NCI-H2196 treated with DMSO at 0.1 percent for 48 hours (cell line): Measurements from ENCODE around the gene ZCCHC7.
"Not testable (repeated sequence)": the region's sequence is repeated elsewhere in the genome, so short reads cannot be mapped to it uniquely, and the experiment has no call there.

Experiments
- DNase-seq: peaks from one replicate; lab custom pipeline; 2025; ENCODE audit not compliant: unreplicated experiment; lab: John Stamatoyannopoulos, UW

The ZCCHC7 gene

DNA sequence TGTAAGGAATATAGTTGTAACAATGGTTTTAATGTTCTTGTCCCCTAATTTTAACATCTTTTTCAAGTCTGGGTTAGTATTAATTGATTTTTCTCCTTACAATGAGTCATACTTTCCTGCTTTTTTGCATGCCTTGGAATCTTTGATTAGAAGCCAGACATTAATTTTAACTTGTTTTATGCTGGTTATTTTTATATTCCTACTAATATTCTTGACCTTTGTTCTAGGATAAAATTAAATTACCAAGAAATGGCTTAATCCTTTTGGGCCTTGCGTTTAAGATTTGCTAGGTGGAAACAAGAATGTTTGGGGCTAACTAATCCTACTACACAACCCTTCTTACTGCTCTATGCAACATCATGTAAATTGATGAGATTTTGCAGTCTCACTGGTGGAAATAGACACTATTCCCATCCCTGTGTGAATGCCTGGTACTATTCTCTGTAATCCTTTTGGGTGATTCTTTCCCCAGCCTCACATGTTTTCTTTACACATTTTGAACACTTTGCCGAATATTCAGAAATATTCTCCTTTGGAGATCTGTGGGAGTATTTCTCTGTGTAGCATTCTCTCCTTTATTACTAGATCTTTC lies 47.2 kb downstream of the ZCCHC7 start:
- DNase-seq, result no peak

DNA sequence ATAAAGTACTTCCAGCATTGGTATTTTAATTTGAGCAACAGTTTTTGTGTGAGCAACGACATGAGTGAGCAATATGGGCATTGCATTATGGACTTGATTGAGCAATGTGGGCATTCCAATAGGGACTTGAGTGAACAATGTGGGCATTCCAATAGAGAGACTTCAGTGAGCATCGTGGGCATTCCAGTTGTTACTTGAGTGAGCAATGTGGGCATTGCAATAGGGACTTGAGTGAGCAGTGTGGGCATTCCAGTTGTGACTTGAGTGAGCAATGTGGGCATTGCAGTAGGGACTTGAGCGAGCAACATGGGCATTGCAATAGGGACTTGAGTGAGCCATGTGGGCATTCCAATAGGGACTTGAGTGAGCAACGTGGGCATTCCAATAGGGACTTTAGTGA lies 52.2 kb downstream of the ZCCHC7 start:
- no peak for DNase-seq

DNA sequence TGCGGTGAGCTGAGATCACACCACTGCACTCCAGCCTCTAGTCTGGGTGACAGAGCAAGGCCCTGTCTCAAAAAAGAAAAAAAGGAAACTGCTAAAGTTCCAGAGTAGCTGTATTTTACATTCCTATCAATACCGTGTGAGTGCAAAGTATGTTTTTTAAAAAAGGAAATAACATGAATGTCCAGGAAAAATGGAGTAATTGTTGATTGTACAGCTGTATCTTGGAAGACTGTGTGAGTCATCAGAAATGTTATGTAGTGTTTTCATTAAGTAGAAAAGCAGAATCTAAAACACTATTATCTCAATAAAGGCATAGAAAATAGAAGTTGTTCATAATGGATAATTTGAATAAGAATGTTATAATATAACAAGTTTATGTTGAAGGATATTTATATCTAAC lies 53.9 kb downstream of the ZCCHC7 start:
- DNase-seq, result no peak

DNA sequence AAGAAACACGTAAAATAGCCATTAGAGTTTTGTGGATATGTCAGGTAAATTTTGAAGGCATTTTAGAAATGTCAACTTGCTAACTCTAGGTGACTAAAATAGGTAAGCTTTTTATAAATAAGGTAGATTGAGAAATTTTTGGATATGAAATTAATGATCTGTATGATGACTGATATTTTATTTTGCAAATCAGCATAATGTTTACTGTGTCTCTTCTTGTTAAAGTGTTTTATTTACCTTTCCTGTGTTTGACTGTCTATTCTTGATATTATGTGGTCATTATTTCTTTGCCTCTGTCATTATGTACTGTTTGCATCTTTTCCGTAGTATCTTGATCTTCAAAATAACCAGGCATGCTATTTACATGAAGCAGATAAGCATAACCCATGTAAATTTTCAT lies 58.4 kb downstream of the ZCCHC7 start:
- no peak for DNase-seq

DNA sequence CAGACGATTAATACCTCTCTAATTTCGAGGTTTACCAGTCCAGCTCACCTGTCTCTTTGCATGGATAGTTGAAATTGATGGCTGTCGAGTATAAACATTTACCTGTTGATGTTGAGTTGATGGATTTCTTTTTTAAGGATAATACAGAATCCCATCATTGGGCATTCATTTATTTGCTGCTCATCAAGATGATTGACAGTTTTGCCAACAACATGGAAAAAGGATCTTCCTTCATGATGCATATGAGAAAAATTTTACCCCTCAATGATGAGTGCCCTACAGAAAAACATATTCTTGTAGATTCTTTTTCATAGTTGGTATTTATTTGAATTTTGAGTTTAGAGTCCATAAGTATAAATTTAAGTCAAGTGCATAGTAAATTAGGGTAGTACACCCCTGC lies 59.2 kb downstream of the ZCCHC7 start:
- DNase-seq, result no peak

DNA sequence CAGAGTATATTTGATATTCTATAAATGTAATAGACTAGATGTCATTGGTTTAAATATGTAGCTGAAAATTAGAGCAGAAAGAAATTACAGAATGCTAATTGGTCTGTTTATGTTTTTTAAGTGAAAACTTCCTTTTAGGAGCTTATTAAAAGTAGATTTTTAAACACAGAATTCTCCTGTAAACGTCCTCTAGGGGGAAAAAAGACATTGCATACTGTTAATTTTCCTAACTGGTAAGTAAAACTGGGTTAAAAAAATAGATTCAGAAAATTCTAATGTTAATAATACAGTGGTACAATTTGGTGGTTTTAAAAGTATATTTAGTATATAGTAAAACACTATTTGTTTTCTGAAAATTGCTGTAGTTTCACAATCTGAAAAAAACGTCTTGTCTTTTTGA lies 59.8 kb downstream of the ZCCHC7 start:
- no peak for DNase-seq

DNA sequence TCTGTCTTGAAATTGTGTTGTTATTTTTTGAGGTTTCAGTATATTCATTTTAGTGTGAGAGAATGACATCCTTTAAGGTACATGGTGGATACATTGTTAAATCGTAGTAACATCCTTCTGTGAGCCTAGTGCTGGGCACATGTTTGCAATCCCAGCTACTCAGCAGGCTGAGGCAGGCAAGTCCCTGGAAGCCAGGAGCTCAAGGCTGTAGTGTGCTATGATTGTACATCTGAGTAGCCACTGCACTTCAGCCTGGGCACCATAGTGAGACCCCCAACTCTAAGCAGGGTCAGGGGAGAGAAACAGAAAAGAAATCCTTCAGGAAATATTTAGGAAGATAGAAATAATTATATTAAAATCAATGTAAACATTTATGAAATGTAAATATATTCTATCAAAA lies 62.3 kb downstream of the ZCCHC7 start:
- DNase-seq, result no peak

DNA sequence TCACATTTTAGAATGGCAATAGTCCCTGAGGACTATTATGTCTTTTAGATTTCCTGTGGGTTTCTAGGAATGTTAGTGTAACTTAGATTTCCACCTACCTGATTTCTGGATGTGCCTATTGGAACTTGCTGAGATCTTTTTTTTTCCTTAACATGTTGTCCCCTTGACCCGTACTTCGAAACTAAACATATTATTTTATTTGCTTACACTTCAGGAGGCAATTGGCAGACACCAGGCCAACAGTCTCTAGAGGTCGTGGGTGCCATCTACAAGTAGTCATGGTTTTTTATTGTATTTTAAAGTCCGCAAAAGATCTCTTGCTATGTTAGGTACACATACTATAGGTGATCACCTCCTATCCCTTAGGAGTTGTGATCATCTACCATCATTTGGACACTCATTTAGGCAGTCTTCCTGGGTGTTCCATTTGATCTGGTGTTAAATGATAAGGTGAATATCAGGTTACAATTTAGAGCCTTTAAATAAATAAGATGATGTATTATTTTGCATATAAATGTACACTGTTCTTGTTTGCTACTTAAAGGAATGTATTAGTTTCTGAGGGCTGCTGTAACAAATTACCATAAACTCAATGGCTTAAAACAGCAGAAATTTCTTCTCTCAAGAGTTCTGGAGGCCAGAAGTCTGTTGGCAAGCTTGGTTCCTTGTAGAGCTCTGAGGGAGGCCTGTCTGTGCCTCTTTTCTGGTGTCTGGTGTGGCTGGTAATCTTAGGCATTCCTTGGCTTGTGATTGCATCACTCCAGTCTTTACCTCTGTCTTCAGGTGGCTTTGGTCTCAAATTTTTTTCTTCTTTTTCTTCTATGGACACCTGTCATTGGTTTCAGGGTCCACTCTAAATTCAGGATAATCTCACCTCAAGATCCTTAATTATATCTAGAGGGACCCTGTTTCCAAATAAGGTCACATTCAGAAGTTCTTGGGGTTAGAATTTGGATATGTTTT lies 64.8 kb downstream of the ZCCHC7 start:
- DNase-seq, result no peak

DNA sequence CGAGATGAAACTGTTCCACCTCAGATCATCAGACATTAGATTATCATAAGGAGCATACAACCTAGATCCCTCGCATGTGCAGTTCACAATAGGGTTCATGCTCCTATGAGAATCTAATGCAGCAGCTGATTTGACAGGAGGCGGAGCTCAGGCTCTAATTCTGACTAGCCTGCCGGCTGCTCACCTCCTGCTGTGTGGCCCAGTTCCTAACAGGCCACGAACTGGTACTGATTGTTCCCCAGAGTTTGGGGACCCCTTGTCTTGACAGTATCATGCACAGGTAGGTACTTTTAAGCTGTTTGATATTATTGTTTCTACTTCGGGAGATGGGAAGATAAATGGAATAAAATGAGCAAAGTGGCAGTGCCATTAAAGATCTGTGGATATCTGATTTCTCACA lies 66.9 kb downstream of the ZCCHC7 start:
- DNase-seq, result no peak

DNA sequence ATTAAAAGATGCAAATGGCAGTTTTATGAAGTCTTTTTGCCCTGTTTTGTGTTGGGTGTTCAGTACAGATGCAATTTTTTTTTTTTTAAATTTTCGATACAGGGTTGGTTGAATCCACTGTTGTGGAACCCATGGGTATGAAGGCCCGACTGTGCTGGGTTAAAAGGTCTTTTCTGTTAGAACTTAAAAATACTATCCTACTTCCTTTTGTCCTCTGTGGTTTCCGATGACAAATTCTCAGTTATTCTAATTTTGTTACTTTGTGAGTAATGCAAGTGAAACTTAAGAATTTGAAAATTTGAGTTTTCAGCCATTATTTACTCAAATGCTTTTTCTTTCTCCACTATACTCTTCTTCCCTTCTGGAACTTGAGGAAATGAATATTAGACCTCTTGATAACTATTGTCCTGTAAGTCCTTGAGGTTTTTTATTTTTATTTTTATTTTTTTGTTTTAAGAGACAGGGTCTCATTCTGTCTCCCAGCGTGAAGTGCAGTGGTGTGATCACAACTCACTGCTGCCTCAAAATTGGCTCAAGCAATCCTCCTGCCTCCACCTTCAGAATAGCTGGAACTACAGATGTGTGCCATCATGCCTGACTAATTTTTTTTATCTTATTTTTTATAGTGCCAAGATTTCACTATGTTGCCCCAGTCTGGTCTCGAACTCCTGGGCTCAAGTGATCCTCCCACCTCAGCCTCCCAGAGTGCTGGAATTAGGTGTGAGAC lies 67.5 kb downstream of the ZCCHC7 start:
- no peak for DNase-seq

DNA sequence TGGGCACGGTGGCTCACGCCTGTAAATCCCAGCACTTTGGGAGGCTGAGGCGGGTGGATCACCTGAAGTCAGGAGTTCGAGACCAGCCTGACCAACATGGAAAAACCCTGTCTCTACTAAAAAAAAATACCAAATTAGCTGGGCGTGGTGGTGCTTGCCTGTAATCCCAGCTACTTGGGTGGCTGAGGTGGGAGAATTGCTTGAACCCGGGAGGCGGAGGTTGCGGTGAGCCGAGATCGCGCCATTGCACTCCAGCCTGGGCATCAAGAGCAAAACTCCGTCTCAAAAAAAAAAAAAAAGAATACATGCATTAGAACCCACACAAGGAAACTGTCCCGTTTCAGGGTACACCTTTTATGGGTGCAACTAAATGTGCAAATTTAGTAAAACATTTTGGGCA lies 70.4 kb downstream of the ZCCHC7 start:
- DNase-seq, result not testable (repeated sequence)

DNA sequence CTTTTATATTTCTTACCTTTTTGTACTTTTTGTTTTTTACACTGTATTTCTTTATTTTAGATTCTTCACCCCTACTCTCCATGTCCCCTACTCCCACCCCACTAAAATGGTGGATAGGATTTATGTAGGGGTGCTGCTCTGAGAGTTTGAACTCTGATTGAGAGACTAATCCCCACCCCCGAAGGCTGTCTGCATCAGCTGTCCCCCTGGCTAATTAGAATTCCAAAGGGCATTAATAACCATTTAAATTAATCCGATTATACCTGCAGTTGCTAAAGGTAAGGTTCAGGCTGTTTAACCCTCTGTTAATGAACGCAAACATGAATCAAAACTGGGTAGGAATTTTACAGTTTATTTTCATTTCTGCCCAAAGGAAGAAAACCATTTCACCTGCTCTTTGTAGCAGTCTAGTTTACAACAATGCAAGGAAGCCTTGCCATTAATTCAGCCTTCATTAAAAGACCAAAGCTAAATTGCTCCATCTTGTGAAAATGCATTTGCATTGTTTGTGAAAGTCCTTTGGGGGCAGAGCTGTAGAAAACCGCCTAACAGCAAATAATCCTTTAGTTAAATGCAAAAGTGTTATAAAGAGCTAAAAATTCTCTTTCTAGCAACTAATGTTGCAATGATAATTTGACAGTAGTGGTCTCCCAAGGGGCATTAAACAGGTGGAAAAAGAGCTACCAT lies 71.2 kb downstream of the ZCCHC7 start:
- no peak for DNase-seq

DNA sequence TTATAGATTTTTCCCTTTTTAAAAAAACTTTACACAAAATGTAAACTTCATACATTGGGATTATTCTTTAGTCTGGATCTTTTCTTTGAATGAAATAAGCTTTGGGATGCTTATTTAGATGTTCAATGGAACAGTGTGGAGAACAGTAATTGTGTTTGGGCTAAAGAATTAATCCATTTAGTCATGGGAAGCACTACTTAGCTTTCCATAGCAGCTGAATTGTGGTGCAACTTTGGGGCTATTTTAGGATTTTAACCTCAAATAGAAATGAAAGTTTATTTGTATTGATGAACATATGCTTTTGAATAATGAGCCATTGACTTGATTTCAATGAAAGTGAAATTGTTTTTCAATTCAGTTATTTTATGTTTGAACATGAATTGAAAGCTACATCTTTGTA lies 72.4 kb downstream of the ZCCHC7 start:
- DNase-seq, result no peak

DNA sequence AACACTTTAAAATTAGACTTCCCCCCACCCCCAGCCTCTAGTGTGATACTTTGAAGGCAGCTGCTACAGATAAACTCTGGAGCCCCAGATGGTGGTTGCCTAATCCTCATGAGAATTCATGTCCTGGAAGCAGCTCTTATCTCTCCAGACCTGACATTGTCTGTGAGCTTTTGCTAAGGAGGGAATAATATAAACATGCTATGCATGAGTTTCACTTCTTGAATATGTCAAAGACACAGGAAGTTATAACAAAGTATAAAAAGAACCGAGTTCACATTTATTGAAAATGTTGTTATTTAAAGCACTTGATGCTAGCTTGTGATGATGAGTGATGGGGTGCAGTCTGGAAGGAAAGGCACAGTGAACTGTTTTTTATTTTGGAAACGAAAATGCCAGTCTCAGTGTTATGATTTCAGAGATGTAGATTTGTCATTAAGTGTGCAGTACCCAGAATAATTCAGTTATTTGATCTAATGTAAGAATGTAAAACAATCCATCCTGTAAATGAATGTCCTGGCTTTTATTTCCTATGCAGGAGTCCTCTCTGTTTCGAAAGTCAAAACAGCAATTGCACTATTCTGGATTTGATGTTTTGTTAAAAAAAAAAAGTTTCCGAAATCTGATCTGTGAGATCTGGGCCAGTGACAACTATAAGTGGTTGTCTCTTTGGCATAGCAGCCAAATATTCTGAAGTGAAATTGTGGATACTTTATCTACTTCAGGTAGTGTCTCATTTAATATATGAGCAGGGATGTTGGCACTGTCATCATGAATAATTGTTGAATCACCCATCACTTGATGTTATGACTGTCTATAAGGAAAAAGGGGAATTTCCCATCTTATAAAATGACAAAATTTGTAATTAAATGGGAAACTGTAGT lies 77.0 kb downstream of the ZCCHC7 start:
- no peak for DNase-seq

DNA sequence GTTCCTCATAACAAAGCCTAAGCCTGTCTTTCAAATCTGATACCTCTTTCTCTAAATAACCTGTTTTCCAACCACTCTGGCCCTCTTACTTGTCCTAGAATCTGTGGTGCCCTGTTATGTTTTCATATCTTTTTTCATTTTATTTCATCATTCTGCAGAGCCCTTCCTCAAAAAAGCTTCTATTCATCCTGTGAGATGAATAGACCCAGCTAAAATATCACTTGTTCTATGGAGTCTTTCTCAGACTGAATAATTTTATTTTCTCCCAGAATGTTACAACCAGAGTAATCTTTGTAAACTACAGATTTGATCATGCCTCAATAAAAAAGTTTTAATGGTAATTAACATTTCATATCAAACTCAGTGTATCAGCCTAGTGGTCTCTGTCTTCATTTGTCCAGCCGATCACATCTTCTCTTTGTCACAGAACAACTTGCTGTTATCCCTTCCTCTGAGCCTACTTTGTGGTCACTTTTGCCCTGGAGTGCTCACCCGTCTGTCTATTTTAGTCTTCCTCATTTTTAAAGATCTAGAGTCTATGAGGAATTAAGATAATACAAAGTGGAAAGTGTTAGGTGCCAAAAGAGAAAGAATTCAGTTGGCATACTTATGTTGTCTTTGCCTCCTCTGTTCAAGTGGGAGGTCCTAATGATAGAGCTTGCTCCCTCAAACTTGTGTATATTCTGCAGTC lies 77.8 kb downstream of the ZCCHC7 start:
- no peak for DNase-seq

DNA sequence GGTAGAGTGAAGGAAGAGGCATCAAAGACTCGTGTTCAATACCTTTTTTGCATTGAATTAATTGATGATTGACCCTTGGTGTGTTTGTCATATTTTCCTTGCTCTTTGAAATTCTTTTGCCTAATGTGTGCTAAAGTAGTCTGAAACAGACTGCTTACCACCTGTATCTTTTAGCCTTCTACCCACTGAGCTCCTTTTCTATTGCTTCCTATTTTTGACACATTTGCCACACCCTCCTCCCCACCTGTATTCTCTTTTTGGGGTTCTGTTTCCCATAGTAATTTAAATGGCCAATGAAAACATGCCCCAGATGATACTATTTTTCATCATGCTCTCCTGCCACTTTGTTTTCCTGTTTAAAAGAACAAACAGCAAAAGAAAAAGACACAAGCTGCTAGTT lies 78.5 kb downstream of the ZCCHC7 start:
- DNase-seq, result no peak

DNA sequence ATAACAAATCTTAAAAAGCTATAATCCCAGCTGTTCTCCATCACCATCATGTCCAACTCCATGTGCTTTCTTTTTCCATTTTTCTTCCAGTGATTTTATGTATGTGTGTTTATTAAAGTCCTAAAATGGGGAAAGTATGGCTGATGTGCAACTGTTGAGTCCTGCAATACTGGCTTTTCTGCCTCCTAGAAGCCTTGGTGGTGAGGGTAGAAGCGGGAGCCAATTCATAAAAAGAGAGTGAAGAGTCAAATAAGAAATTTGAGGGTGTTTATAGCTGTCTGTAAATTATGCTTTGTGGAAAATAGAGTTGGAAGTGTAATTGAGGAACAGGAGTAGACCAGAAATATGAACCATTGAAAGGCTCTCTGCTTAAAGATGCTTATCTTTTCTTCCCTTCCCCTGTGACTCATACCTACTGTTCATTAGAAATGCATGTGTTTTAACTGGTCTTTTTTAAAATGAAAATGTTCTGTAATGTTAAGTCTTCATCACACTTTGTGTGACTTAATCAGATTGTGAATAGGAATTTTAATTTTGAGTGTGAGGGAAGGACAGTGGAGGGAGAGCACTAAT lies 80.1 kb downstream of the ZCCHC7 start:
- no peak for DNase-seq

DNA sequence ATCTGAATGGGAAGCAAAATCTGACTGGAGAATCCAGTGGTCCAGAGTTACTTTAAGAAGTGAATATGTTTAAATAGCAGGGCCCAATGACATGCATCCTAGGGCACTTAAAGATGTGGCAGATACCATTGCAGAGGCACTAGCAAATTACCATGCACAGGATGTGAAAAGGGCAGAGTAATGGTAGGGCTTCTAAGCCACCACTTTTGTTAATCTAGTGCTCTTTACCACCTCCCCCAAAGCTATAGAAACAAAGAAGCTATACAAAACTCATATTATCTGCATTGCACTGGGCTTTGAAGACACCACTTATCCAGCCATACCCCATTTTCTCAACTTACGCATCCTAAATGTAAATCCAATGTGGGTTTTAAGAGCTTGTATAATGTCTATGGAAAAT lies 81.2 kb downstream of the ZCCHC7 start:
- DNase-seq, result no peak

DNA sequence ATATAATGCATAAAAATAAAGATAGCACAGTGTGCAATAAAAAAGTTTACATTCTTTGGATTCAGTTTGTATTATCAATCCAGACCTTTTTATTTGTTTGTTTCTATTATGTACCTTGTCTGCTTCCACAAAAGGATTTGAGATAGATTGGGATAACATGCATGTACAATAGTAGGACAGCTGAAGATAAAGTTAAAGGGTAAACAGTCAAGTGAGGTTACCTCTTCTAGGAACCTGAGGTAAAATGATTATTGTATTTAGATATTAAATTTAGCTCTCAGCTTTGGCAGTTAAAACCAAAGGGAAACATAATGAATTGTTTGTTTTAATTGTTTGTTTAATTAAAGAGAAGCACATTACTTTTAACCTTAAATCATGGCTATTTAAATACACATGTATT lies 81.7 kb downstream of the ZCCHC7 start:
- no peak for DNase-seq
